ENCODE results near the gene FREY1. TPM values are rescaled to one million over a fixed set of nuclear protein-coding genes. Genes with fewer than 3 reads are reported as not detected.

The FREY1 gene
- total and polyA plus RNA-seq, 2 of the 13 experiments (the other 11 are each of a cell fraction or from before 2014, with no cell fraction given): 0.44 to 0.73 TPM

GRCh38 chr11:45918331-45918941, 11.4 kb upstream of the FREY1 start (continued):
- TF ChIP-seq, protein P1, sequence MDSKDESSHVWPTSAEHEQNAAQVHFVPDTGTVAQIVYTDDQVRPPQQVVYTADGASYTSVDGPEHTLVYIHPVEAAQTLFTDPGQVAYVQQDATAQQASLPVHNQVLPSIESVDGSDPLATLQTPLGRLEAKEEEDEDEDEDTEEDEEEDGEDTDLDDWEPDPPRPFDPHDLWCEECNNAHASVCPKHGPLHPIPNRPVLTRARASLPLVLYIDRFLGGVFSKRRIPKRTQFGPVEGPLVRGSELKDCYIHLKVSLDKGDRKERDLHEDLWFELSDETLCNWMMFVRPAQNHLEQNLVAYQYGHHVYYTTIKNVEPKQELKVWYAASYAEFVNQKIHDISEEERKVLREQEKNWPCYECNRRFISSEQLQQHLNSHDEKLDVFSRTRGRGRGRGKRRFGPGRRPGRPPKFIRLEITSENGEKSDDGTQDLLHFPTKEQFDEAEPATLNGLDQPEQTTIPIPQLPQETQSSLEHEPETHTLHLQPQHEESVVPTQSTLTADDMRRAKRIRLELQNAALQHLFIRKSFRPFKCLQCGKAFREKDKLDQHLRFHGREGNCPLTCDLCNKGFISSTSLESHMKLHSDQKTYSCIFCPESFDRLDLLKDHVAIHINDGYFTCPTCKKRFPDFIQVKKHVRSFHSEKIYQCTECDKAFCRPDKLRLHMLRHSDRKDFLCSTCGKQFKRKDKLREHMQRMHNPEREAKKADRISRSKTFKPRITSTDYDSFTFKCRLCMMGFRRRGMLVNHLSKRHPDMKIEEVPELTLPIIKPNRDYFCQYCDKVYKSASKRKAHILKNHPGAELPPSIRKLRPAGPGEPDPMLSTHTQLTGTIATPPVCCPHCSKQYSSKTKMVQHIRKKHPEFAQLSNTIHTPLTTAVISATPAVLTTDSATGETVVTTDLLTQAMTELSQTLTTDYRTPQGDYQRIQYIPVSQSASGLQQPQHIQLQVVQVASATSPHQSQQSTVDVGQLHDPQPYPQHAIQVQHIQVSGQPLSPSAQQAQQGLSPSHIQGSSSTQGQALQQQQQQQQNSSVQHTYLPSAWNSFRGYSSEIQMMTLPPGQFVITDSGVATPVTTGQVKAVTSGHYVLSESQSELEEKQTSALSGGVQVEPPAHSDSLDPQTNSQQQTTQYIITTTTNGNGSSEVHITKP (CRISPR knock-in tag; IDR thresholded peaks at IDR 0.05; ENCODE audit: low read depth): 0 out of 2 replicates have a peak, but pooled peaks have one; percentile 12
- TF ChIP-seq AHR (CRISPR knock-in tag; IDR thresholded peaks at IDR 0.05): 0 out of 2 replicates have a peak, but pooled peaks have one; percentile 41
- TF ChIP-seq TAF1 (CRISPR knock-in tag; IDR thresholded peaks at IDR 0.05): peak; percentile 48; the same call in 1 of the 2 replicates
- TF ChIP-seq, protein P2, sequence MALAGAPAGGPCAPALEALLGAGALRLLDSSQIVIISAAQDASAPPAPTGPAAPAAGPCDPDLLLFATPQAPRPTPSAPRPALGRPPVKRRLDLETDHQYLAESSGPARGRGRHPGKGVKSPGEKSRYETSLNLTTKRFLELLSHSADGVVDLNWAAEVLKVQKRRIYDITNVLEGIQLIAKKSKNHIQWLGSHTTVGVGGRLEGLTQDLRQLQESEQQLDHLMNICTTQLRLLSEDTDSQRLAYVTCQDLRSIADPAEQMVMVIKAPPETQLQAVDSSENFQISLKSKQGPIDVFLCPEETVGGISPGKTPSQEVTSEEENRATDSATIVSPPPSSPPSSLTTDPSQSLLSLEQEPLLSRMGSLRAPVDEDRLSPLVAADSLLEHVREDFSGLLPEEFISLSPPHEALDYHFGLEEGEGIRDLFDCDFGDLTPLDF (CRISPR knock-in tag; IDR thresholded peaks at IDR 0.05): peak; percentile 6; the same call in 1 of the 2 replicates
- 0 out of 2 replicates have a peak, but pooled peaks have one; percentile 28 for TF ChIP-seq ZNF619 (CRISPR knock-in tag; IDR thresholded peaks at IDR 0.05)
- no peak for TF ChIP-seq ZNF660 (CRISPR knock-in tag; IDR thresholded peaks at IDR 0.05; ENCODE audit: borderline replicate concordance, low read depth)
- TF ChIP-seq ZNF333 (CRISPR knock-in tag; IDR thresholded peaks at IDR 0.05; ENCODE audit: borderline replicate concordance): no peak; the same call in 1 of the 2 replicates
- TF ChIP-seq, protein P3, sequence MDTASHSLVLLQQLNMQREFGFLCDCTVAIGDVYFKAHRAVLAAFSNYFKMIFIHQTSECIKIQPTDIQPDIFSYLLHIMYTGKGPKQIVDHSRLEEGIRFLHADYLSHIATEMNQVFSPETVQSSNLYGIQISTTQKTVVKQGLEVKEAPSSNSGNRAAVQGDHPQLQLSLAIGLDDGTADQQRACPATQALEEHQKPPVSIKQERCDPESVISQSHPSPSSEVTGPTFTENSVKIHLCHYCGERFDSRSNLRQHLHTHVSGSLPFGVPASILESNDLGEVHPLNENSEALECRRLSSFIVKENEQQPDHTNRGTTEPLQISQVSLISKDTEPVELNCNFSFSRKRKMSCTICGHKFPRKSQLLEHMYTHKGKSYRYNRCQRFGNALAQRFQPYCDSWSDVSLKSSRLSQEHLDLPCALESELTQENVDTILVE (CRISPR knock-in tag; IDR thresholded peaks at IDR 0.05): no peak; the same call in 1 of the 2 replicates
- peak; percentile 40; the same call in 1 of the 2 replicates for TF ChIP-seq ZNF777 (CRISPR knock-in tag; IDR thresholded peaks at IDR 0.05)
- no peak for TF ChIP-seq ELF3 (CRISPR knock-in tag; IDR thresholded peaks at IDR 0.05)
- peak; percentile 50 for TF ChIP-seq ZNF317 (CRISPR knock-in tag; IDR thresholded peaks at IDR 0.05)
- peak; percentile 27; the same call in 1 of the 2 replicates for TF ChIP-seq ZFX (CRISPR knock-in tag; IDR thresholded peaks at IDR 0.05; ENCODE audit: low read depth)
- peak; percentile 50; the same call in 1 of the 2 replicates for TF ChIP-seq ZNF235 (CRISPR knock-in tag; IDR thresholded peaks at IDR 0.05; ENCODE audit: borderline replicate concordance)
- peak; percentile 39; the same call in 1 of the 2 replicates for TF ChIP-seq THAP7 (CRISPR knock-in tag; IDR thresholded peaks at IDR 0.05)
- TF ChIP-seq, protein P4, sequence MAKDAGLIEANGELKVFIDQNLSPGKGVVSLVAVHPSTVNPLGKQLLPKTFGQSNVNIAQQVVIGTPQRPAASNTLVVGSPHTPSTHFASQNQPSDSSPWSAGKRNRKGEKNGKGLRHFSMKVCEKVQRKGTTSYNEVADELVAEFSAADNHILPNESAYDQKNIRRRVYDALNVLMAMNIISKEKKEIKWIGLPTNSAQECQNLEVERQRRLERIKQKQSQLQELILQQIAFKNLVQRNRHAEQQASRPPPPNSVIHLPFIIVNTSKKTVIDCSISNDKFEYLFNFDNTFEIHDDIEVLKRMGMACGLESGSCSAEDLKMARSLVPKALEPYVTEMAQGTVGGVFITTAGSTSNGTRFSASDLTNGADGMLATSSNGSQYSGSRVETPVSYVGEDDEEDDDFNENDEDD (CRISPR knock-in tag; IDR thresholded peaks at IDR 0.05; ENCODE audit: borderline replicate concordance): peak; percentile 61; the same call in 1 of the 2 replicates
- TF ChIP-seq KDM4B (CRISPR knock-in tag; IDR thresholded peaks at IDR 0.05): no peak
- peak; percentile 27; the same call in 1 of the 2 replicates for TF ChIP-seq ZNF614 (CRISPR knock-in tag; IDR thresholded peaks at IDR 0.05; ENCODE audit: borderline replicate concordance)
- TF ChIP-seq, protein P5, sequence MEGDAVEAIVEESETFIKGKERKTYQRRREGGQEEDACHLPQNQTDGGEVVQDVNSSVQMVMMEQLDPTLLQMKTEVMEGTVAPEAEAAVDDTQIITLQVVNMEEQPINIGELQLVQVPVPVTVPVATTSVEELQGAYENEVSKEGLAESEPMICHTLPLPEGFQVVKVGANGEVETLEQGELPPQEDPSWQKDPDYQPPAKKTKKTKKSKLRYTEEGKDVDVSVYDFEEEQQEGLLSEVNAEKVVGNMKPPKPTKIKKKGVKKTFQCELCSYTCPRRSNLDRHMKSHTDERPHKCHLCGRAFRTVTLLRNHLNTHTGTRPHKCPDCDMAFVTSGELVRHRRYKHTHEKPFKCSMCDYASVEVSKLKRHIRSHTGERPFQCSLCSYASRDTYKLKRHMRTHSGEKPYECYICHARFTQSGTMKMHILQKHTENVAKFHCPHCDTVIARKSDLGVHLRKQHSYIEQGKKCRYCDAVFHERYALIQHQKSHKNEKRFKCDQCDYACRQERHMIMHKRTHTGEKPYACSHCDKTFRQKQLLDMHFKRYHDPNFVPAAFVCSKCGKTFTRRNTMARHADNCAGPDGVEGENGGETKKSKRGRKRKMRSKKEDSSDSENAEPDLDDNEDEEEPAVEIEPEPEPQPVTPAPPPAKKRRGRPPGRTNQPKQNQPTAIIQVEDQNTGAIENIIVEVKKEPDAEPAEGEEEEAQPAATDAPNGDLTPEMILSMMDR (CRISPR knock-in tag; IDR thresholded peaks at IDR 0.05): peak; percentile 21; the same call in 1 of the 2 replicates
